ENCODE measurements around the gene NKX2-8. TPM values are rescaled to one million over a fixed set of nuclear protein-coding genes. Genes with fewer than 3 reads are reported as not detected.
"Not testable (repeated sequence)": the region's sequence is repeated elsewhere in the genome, so short reads cannot be mapped to it uniquely, and the experiment has no call there.

NKX2-8 gene
- total and polyA plus RNA-seq, 7 donors = not detected

DNA sequence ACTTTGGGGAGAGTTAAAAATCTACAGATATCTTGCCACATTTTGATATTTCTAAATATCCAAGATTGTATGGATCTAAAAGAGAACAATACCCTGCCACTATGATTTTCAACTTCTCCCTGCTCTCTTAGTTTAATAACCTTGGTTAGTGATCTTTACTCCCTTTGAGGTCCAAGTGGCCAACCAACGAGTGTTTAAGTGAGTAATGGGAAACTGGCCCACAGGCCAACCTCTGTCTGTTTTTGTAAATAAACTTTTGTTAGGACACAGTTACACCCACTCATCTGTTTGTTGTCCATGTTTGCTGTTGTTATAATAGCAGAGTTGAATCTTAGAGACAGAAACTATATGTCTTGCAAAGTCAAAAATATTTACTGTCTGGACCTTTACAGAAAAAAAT is 31.5 kb downstream of the NKX2-8 start:
- 18 to 52% methylated on average over 1 of the region's 1 CpG for WGBS, 2 donors
- H3K9me3 ChIP-seq = no peaks in the 10 kb centered on the region
- H3K4me1 ChIP-seq = no peaks in the 10 kb centered on the region
- H3K36me3 ChIP-seq = no peaks in the 10 kb centered on the region
- DNase-seq = no peak
- no peak overlapping the region for H3K4me3 ChIP-seq
- intact Hi-C loops (cut with DNase I) = loop anchor here (5.0 kb wide), 1 partner anchor 391 kb away; no protein-coding TSS in a partner anchor
- H3K27ac ChIP-seq = no peak overlapping the region
- no peak for TF ChIP-seq POLR2AphosphoS5 (IDR thresholded peaks at IDR 0.05)
- TF ChIP-seq EP300 (IDR thresholded peaks at IDR 0.05) = no peak
- H3K27me3 ChIP-seq = peaks cover 0 to 10% (median 0%) of the 10 kb centered on the region in 3 donors

DNA sequence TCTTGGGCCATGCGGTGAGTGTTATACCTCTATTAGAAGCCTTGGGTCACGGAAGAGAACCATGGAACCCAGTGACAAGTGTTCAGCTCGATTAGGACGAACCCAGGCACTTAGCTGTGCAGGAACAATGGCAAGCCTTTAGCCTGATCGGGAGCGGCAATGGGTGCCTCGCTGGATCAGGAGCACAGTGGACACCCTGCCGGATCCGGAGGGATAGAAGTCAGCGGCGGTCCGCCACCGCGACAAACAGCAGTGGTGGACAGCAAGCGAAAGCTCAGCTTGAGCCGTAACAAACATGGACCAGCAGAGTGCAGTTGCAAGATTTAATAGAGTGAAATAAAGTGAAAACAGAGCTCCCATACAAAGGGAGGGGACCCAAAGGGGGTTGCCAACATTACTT is 38.1 kb downstream of the NKX2-8 start:
- H3K36me3 ChIP-seq; H3K27ac ChIP-seq; intact Hi-C loops (cut with DNase I); H3K4me3 ChIP-seq; DNase-seq; H3K9me3 ChIP-seq; H3K4me1 ChIP-seq: not testable (repeated sequence)
- 95 to 96% methylated on average over 16 of the region's 16 CpGs for WGBS, 2 donors
- peaks cover 0 to 29% (median 0%) of the 10 kb centered on the region in 3 donors for H3K27me3 ChIP-seq

DNA sequence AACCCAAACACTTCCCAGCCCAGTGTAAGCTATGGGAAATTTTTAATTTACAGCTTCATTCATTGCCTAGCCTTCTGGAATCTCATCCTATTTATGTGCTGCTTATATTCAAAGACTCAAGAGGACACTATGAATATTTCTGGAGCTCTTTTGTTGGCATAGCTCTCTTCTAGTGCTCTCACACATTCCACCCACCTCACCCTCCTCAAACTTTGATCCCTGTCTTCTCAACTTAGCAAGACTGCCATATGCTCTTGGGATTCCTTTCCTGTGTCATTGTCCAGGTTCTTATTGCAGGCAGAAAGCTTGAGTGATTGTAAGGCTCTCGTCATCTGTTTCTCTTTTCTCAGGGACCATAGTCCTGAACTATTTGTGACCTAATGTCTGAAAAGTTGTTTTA is 44.4 kb downstream of the NKX2-8 start:
- DNase-seq = no peak

More for the DNA sequence above, 44.4 kb downstream of the NKX2-8 start:
- peaks cover 0 to 17% (median 6%) of the 10 kb centered on the region in 4 donors for H3K9me3 ChIP-seq
- H3K27ac ChIP-seq = no peak overlapping the region
- H3K4me3 ChIP-seq = no peak overlapping the region
- no peaks in the 10 kb centered on the region for H3K36me3 ChIP-seq
- peaks cover 0 to 24% (median 0%) of the 10 kb centered on the region in 3 donors for H3K27me3 ChIP-seq
- H3K4me1 ChIP-seq = no peaks in the 10 kb centered on the region
- WGBS, 2 donors = 66 to 74% methylated on average over 1 of the region's 1 CpG
- intact Hi-C loops (cut with DNase I) = no loop called here
- TF ChIP-seq POLR2A (IDR thresholded peaks at IDR 0.05) (no peak), POLR2AphosphoS5 (IDR thresholded peaks at IDR 0.05) (no peak), EP300 (IDR thresholded peaks at IDR 0.05) (no peak)
- TF ChIP-seq, protein P1, sequence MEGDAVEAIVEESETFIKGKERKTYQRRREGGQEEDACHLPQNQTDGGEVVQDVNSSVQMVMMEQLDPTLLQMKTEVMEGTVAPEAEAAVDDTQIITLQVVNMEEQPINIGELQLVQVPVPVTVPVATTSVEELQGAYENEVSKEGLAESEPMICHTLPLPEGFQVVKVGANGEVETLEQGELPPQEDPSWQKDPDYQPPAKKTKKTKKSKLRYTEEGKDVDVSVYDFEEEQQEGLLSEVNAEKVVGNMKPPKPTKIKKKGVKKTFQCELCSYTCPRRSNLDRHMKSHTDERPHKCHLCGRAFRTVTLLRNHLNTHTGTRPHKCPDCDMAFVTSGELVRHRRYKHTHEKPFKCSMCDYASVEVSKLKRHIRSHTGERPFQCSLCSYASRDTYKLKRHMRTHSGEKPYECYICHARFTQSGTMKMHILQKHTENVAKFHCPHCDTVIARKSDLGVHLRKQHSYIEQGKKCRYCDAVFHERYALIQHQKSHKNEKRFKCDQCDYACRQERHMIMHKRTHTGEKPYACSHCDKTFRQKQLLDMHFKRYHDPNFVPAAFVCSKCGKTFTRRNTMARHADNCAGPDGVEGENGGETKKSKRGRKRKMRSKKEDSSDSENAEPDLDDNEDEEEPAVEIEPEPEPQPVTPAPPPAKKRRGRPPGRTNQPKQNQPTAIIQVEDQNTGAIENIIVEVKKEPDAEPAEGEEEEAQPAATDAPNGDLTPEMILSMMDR (IDR thresholded peaks at IDR 0.05) = no peak

Other genes with a start within 250 kb of the NKX2-8 start
- gene NKX2-1, start 62.4 kb downstream of the NKX2-8 start, total RNA-seq = not detected
- gene NKX2-1, start 62.4 kb downstream of the NKX2-8 start, polyA plus RNA-seq = not detected
- 1 to 10 TPM in 2 of 4 donors, under 1 TPM in 1, not detected in 1; 0.28 to 1.2 (median 1.1) TPM for gene PAX9, start 79.2 kb upstream of the NKX2-8 start, total RNA-seq
- gene PAX9, start 79.2 kb upstream of the NKX2-8 start, polyA plus RNA-seq = under 1 TPM in 2 of 3 donors, not detected in 1; under 0.01 to 0.07 TPM